HG02852 (cell line): ENCODE results near the gene BCL2.

Source experiments
- ATAC-seq: cut with Tn5 transposase; IDR thresholded peaks from one replicate; pipeline ENCODE4 v1.9.1; 2021; ENCODE audit warnings: mild to moderate bottlenecking, moderate library complexity; ENCODE audit not compliant: unreplicated experiment

The BCL2 gene

DNA sequence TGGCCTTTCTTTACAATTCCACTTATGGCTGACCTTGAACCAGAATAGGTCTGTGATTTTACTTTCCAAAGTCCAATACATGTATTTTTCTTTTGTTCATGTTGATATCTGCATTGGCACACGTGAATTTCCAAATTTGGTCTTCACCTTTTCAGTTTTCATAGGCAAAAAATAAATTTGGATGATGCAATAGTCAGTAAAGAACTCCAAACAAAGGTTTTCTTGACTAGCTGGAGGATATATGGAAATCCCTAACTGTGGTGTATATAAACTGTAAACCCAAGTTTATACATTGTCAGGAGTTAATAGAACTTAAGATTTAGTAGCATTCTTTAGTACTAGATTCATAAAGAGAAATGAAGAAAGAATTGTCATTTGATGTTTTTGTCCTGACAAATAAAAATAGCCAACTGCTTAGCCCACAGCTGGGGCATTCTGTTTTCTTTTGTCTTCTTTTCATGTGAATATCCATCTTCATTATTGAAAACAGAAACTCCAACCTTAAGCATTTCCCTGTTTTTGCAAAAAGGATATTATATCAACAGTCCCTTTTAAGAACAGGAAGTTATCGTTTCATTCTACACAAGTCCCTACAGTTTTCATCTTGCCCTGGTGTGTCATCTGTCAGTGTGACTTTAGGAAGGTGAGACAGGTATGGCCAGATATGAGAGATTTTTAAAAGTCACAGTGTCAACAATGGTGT, 132.9 kb downstream of the BCL2 start:
- no peak for ATAC-seq

DNA sequence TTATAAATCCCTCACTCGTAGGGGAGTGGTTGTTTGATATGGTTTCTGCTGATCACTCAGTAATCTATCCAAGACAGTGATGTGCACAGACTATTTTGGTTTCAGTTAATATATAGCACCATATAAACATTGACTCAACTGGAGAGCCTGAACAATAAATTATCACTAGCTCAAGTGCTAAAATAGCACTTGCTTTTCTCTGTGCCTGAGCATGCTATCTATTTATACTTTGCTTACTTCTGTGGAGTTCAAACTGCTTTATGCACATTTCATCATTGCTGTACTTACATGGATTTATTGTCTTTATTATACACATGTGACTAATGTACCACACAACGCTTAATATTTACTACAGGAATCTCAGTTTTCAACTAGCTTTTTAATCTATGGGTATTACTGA, 133.6 kb downstream of the BCL2 start:
- ATAC-seq = no peak

DNA sequence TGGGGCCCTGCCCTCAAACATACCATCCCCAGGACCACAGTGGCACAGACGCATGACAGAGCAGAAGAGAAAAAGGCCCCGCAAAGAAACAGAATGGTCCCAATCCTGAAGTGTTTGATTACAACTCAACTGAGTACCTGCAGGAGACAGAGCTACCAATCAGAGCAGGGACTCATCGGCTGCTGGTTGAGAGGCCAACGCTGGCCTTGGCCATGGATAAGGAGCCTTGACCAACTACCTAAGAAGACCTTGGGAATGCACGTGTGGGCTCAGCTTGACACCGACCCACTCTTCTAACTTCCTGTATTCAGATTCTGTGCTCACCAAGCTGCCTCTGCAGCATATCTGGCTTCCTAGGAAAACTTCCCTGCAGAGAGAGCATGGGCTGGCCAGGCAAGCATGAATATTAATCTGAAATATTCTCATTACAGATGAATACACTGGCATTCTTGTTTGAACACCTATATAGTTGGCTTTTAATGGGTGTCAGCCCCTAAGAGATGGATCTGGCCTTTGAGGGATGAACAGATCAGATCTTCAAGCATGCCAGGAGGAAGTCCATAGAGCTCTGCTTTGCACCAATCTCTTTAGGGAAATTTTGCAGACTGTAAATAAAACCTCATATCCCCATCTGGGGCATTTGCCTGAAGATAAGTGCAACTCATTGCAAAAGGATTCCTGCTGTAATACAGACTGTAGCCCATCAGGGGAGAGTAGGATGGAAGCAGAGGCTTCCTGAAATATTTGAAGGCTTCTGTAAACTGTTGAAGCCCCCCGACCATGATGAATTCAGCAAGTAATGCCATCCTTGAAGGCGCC, 135.4 kb downstream of the BCL2 start:
- ATAC-seq = no peak

DNA sequence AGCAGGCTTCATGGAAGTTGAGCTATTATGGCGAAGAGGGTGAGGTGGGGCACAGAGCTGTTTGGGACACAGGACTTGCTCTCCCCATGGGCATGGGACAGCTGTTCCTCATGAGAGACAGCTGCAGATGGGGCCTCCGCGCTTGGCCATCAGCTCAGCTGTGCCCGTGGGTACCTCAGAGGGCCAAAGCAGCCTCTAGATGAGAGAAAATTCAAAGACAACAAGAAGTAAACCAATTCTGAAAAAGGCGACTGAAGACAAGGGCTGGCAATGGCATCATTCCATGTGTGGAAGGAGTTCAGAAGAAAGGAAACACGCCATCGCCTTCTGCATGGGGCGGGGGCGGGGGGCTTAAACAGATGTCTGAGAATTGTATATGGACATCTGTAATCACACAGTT, 136.2 kb downstream of the BCL2 start:
- no peak for ATAC-seq

DNA sequence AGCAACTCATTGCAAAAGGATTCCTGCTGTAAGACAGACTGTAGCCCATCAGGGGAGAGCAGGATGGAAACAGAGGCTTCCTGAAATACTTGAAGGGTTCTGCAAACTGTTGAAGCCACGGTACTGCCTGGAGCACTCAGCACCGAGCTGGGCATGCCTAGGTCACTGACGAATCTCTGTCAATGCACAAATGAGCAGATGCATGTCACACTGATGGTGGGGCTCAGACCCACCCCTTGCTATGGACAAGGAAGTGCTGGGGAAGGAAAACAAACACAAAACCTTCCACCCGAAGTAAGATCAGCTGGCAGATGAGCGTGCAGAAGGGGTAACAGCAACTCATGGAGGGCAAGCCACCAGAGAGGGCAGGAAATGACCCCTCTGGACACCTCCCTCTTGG, 136.7 kb downstream of the BCL2 start:
- no peak for ATAC-seq

DNA sequence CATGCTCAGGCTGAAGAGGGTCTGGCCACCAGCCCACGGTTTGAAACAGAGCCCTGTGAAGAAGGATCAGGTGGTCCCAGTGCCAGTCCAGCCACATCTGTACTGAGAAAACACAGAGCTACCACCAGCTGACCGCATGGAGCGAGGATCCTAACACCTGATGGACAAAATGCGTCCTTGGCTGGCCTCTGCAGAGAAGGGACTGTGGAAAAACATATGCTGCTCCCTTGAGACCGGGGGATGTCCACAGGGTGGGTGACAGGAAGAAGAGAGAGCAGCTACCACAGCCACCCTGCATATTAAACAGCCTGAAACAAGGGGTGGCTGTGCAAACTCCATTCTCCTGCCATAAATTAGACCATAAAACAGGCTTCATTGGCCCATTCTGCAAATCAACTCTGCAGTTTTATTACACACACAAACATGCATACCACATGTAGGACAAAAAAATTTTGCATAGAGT, 137.2 kb downstream of the BCL2 start:
- ATAC-seq = no peak

DNA sequence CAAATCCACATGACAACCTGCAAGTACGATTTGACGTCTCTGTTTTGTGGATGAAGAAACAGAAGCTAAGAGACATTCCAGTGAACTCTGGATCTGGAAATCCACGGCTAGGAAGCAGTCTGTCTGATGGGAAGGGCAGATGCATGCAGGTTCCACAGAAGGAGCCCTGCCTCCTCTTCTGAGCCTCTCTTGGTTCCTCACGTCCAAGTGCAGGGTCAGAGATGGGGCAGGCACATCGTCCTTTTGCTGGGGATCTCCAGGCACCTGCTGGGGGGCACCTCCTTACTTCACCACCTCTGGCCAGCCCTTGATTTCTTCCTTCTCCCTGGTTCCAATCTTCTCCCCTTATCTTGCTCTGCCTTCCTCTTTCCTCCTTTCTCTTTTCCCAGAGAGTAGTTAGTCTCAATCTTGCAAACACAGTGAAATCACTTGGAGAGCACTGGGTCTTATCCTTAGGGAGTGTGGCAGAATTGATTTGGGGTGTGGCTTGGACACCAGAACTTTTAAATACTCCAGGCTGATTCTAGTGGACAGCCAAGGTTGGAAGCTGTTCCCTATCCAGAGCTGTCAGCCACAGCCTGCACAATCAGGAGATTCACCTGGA, 137.8 kb downstream of the BCL2 start:
- ATAC-seq = no peak

DNA sequence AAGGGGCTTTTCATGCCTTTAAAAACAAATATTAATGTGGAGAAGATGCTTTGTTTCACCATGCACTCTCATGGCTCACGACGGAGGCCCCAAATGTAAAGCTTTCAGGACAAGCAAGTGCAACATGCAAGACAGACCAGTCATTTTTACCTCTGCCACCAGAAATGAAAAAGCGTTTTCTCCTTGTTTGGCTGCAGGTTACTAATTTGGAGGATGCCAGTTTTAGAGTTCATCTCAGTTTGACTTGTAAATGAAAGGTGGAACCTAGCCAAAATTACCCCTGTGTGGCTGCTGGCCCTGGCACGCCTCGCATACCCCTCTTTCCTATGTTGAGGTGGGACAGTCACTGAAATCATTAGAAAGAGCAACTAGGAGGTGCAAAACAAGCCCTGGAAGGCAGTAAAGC, 138.6 kb downstream of the BCL2 start:
- peak; percentile 49 for ATAC-seq

DNA sequence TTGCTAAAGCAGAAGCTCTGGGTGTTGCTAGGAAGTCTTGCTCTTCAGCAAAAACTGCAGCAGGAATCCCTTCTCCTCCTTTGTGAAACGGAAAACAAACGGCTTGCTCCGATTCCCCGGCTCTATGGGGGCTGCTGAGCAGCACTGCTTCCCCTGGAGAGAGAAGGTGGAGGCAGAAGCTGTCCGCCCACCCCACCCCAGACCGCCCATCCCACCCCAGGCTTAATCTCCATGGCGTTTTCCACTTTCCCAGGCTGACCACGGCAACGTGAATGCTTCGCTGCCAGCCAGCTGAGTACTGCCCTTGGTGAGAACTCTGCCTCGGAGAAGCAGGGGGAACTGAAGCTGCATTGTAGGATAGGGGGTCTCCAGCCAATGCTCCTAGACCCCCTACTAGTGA, 139.2 kb downstream of the BCL2 start:
- no peak for ATAC-seq

DNA sequence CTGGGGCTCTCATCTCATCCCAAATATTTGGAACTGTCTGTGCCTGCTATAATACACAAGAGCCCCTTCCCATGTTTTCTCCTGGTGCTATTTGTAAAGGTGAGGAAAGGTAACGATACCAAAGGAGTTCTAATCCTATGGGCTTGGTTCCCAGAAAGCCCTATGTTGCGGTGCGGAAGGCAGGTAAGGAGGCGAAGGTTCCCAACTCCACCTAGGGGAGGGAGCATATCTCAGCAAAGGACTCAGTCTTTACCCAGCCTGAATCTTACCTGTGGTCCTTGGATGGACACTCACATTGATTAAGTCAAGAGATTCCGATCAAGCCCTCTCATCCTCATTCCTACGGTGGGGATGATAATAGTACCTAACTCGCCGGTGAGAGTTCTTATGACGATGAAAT, 140.1 kb downstream of the BCL2 start:
- ATAC-seq = no peak

DNA sequence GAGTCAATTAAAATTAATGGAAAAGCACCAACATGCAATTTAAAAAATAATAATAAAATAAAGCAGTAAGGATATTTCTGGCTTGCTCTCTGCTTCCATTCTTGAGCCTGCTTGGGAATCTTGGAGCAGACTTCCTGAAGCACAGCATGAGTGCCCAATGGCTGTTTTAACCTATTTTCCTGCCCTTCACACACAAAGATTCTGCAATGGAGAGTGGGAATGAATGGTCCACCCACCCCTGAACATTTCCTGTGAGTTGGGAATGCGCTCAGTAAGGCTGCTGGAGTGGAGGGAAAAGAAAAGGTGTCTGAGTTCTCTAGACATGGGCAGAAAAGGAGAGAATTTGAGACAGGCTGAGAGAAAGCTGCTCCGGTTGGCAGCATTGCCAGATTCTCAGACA, 140.6 kb downstream of the BCL2 start:
- no peak for ATAC-seq

DNA sequence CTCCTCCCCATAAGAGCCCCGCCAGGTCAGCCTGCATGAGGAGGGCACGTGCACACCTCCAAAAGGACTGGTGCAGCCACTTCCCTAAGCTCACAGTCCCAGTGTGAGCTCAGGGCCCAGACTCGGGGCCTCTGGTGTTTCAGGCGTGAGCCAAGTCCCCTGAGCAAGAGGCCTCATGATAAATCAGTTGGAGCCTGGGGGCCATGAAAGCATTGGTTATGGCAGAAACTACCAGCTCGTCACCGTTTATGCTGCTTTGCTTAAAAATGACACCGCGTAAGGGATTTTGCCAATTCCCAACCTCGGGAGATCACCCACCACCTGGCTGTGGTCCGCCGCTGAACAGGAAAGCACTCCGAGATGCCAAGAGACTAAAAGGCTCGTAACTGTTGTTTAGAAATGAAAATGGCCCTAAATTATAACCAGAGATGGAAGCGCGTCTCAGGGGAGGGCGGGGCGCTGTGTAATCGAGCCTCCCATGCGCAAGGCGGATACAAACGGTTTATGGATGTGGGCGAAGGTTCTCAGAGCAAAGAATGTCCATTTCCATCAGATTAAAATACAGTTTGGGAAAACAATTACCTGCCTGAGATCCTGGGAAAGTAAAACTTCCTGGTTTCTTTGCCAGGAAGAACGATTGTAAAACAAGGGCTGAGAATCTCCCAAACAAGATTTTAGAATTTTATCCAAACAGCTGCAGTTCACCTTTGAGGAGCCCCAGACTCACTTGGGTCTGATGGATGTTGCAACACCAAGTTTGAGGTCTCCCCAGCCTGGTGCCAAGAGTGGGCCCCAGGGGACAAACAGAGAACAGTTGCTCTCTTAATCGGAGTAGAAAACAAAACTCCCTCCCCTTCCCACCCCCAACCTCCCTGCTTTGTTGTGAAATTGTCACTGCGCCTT, 141.4 kb downstream of the BCL2 start:
- ATAC-seq = no peak

DNA sequence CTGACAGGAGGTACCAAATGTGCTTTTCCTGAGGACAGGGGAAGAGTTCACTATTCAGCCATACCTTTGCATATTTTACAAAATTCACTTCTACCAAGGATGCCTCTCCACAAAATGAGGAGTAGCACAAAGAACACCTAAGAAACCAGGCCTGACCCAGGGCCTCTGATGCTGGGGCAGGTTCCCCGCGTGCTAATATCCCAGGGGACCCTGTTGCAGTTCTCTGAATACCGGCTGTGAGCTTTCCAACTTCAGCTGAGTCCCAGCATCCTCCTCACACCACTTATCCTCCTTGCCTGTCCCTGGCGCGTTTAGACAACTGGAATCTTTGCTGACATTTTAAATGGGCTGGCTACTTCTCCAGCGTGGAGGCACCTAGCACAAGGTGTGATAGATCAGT, 142.3 kb downstream of the BCL2 start:
- ATAC-seq = no peak

DNA sequence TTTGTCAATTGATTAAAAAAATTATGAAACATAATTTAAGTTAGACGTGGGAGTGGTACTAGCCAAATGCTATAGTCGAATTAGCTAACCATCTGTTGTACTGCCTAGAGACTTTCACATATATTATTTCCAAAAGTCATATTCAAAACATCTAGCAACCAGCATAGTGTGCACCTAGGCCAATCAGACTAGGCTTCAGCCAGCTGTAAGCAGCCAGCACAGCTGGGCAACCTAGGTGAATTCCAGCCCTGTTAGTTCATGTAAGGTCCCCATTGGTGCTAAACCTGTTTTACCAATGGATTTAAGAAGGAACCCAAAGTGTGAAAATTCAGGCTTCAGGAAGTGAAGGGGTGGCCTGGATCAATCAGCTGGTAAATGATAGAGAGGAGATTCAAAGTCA, 144.3 kb downstream of the BCL2 start:
- peak; percentile 76 for ATAC-seq

DNA sequence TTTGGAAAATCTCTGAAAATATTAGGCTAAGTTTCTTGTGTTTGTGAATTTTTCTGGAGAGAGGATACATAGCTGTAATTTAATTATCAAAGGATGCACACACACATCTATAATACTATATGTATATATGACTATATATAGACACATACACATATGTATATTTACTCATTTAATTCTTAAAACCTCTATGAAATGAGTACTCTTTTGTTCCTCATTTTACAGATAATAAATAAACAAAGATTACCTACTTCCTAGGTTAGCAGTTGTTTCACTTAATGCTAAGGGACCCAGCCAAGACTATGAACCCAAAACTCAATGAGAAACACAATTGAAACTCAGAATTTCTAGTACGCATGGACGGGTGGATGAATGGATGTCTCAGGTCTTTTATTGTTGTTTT, 145.6 kb downstream of the BCL2 start:
- ATAC-seq = no peak

DNA sequence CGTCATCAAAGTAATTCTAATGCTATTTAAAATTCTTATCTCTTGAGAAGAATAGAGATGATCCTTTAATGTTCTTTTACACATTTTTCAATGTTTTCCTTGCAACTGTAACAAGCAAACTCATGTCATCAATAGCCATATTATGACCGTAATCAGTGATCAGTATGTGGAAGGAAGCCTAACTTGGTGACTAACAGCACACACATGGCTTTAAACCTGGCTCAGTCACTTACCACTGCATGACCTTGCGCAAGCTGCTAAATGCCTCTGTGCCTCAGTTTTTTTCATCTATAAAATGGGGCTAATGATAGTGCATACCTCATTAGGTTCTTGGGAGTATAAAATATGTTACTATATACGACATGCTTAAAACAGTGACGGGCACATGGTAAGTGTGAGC, 149.7 kb downstream of the BCL2 start:
- ATAC-seq = no peak

DNA sequence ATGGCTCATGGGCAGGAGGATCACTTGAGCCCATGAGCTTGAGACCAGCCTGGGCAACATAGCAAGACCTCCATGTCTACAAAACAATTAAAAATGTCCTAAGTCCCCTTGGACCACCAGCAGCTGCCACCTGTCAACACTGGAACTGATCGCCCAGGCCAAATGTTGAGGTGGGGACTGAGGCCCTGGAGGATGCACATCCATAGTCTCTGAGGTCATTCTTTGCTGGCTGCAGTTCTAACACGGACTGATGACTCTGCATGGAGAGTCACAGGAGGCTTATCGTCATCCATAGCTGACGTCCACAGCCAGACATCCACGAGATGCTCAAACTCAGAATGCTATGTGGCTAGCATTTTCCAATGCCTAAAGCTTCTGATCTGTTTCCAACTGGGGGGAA, 151.3 kb downstream of the BCL2 start:
- ATAC-seq = no peak

DNA sequence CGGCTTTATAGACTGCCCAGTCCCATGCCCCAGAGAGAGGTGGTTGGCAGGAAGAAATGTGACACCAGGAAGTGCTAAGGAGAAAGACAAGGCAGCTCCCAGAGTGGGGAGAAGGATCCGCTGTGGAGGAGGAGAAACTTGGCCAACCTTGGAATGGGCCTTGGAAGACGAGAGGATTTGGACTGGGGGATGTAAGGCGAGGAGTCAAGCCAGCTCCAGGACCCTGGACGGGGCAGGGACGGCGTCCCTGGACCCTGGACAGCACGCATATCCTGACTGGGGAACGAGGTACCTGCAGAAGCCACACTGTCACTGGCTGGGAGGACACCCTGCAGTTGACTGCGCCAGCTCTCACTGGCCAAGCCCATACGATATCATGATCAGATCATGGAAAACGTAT, 153.4 kb downstream of the BCL2 start:
- no peak for ATAC-seq

DNA sequence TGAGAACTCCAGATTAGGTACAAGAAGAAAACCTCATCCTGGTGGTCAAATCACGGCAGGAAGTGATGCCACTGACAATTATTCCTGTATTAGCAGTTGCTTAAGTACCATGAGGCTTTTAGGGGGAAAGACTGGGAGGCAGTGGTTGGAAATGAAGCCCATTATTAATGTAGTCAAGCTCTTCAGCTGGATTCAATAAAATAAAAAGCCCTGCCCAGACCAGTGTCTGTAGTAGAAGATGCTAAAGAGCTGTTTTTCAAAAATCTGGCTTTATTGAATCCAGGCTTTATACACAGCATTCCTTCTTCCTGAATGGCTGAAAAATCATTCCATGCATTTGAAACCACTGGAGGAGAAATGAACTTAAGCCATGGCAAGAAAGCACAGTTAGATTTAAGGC, 155.2 kb downstream of the BCL2 start:
- no peak for ATAC-seq

DNA sequence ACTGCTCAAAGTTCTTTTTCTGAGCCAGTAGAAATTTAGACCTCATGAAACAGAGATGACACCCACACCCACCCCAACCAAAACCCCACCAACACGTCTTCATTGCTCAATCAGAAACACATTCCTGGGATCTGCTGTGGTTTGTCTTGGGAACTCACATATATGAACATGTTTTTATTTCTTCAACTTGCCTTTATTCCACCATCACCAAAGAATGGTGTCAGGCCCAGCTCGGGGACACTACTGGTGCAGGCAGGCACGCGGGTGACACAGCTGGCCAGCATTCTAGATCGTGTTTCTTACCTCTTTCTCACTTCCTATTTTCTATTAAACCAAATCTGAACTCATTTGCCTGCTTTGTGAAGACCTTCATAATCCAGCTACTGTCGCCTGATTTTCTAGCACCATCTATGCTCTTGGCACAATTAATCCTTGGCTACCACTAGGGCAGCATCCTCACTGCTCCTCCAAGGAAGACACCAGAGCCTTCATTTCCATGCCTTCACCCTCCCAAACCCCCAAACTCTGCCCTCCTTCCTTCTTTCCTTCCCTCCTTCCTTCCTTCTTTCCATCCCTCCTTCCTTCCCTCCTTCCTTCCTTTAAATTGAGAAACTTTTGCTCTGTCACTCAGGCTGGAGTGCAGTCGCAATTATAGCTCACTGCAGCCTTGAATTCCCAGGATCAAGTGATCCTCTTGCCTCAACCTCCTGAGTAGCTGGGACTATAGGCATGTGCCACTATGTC, 157.1 kb downstream of the BCL2 start:
- ATAC-seq = peak; percentile 19
